GM13977 (cell line): Measurements from ENCODE around the gene PRPF31.

Source experiments
- DNase-seq: peaks from one replicate; pipeline ENCODE4 v3.0.0; 2012; ENCODE audit warnings: low spot score
- in situ Hi-C: fragments of 300-500 bp; cut with MboI; formaldehyde crosslinking; loops from one replicate; pipeline ENCODE4 v1.12.0; 2022; ENCODE audit warnings: low sequenced_read_pairs, low pct_unique_long_range_greater_than_20kb, mixed read lengths, inconsistent platforms; ENCODE audit not compliant: unreplicated experiment
- TF ChIP-seq, protein P1 (sequence below): IDR thresholded peaks from 2 replicates; pipeline ENCODE4 v1.5.1; 2012; ENCODE audit warnings: mild to moderate bottlenecking, control low read depth; ENCODE audit not compliant: insufficient read depth; ENCODE audit errors: extremely low read depth, missing control alignments

Gene PRPF31

DNA sequence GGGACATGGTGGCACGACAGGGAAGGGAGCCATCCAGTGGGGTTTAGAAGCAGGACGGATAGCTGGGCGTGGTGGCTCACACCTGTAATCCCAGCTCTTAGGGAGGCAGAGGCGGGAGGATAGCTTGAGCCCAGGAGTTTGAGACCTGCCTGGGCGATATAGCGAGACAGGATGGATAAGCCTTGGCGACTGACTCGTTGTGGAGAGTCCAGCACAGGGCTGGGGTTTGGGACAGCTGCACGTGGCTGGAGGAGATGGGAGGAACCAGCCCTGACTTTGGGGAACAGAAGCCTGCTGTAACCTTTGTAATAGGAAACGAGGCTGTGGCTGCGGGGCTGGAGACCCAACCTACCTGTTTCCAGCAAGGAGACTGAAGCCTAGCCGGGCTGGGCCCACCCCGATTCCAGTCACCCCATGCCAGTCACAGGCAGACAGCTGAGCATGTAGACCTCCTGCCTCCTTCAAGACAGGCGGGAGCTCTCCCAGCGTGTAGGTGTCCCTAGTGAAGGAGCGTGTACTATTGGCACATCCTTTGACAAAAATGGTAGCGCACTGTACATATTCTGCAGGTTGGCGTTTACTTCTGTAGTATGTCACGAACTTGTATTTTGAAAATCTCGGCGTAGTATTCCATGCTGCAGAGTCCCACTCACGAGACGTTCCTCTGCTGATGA is 35.9 kb downstream of the PRPF31 start:
- TF ChIP-seq, protein P1, sequence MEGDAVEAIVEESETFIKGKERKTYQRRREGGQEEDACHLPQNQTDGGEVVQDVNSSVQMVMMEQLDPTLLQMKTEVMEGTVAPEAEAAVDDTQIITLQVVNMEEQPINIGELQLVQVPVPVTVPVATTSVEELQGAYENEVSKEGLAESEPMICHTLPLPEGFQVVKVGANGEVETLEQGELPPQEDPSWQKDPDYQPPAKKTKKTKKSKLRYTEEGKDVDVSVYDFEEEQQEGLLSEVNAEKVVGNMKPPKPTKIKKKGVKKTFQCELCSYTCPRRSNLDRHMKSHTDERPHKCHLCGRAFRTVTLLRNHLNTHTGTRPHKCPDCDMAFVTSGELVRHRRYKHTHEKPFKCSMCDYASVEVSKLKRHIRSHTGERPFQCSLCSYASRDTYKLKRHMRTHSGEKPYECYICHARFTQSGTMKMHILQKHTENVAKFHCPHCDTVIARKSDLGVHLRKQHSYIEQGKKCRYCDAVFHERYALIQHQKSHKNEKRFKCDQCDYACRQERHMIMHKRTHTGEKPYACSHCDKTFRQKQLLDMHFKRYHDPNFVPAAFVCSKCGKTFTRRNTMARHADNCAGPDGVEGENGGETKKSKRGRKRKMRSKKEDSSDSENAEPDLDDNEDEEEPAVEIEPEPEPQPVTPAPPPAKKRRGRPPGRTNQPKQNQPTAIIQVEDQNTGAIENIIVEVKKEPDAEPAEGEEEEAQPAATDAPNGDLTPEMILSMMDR, result no peak
- DNase-seq, result no peak
- in situ Hi-C loops, result no loop called here

DNA sequence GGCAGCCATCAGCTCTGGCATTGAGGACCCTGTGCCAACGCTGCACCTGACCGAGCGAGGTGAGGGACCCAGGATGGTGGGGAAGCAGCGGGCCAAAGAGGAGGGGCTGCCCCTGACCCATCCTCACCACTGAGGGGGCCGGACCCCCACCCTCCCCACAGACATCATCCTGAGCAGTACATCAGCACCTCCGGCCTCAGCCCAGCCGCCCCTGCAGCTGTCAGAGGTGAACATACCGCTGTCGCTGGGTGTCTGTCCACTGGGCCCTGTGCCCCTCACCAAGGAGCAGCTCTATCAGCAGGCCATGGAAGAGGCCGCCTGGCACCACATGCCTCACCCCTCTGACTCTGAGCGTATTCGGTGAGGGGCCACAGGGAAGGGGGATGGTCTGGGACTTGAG is 36.7 kb downstream of the PRPF31 start:
- TF ChIP-seq, protein P1, result no peak
- DNase-seq, result no peak
- in situ Hi-C loops, result no loop called here

DNA sequence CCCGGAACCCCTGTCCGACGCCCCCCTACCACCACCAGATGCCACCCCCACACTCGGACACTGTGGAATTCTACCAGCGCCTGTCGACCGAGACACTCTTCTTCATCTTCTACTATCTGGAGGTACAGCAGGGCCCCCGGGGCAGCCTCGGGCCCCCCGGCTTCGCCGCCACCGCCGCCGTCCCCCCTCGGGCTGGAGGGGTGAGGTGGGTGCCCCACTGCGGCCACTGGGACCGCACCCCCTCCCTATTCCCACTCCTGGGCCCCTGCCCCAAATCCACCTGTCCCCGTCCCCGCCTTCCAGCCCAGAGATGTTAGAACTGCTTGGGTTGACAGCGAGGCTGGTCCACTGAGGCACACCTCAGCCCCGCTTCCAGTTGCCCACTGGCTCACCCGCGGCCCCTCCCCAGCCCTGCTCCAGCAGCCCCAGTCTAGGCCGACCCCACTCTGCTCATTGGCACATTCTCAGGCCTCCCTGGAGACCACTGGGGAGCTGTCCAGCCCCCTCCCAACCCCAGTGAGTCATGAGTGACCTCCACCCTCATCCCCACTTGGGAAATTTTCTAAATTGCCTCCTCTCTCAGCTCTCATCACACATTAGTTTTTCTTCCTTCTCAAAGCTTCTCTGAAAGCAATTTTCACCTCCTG is 37.4 kb downstream of the PRPF31 start:
- in situ Hi-C loops, result no loop called here
- TF ChIP-seq, protein P1, result no peak

DNA sequence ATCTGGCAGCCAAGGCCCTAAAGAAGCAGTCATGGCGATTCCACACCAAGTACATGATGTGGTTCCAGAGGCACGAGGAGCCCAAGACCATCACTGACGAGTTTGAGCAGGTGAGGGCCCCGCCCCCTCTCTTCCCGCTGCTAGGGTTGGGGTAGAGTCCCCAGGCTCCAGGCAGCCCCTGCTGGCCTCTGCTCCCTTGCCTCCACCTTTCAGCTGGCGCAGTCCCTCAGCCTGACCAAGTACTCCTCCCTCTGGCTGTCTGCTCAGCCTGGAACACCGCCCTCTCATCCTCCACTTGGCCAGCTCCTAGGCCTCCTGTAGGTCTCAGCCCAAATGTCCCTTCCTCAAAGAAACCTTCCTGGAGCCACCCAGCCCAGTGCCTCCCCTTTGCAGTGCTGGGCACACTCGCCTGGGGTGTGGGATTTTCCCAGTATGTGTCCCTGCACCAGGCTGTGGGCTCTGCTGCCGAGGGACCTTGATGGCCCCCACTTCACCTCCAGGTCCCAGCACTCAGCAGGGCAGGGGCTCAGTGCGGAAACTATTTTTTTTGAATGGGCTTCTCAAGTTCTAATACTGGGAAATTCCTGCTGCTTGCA is 38.3 kb downstream of the PRPF31 start:
- in situ Hi-C loops, result no loop called here
- TF ChIP-seq, protein P1, result no peak
- DNase-seq, result no peak

More for the DNA sequence above, 37.4 kb downstream of the PRPF31 start:
- DNase-seq, result no peak

DNA sequence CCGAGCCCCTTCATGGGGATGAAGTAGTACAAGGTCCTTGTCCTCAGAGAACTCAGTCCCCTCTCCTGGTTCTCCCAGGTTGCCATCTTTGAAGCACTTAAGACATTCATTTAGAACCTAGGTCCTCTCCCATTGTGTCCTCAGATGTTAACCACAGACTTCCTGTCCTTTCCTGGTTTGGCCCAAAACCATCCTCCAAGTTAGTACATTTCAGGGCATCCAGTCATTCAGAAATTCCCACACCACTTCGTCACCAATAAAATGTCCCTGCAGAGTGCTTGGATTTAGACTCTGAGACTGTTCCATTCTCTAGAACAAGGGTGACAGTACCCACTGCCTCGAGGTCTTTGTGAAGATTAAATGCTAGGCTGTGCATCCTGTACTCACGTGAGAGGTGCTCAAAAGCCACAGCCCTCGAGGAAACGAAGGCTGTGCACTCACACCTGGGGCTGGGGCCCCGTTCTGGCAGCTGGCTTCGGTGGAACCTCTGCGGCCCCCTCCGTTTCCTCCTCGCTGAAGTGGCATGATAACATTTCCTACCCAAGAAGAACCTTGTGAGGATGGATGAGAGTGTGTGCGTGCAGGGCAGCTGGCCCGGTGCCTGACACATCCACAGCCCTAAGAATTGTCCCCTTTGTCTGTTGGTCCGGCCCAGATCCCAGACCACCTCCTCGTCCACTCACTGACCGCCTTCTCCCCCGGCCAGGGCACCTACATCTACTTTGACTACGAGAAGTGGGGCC is 39.2 kb downstream of the PRPF31 start:
- in situ Hi-C loops, result no loop called here
- TF ChIP-seq, protein P1, result no peak
- DNase-seq, result no peak

DNA sequence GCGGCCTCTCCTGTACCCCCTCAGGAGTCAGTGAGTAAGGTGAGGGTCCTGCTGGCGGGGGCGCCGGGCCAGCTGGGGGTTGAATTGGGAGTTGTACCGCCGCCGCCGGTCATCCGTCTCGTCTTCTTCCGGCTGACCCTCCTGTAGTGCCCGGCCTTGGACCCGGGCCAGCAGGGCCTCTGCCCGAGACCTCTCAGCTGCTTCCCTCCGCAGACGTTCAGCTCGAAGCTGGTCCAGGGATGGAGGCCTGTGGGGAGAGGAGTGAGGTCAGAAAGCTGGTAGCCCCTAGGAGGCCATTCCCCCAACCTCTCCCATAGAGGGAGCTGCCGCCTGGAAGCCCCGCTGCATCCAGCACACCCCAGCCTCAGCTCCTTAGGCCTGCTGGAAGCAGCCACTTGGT is 40.1 kb downstream of the PRPF31 start:
- TF ChIP-seq, protein P1, result no peak
- DNase-seq, result no peak
- in situ Hi-C loops, result no loop called here
